ENCODE measurements around the gene DHRS4L2.

DHRS4L2 gene

GRCh38 chr14:24053548-24054323 lies 65.0 kb downstream of the DHRS4L2 start:
- DNase-seq (ENCODE audit: low read depth) = no peak

- DNase-seq (ENCODE audit: low read depth) = no peak
Observed at GRCh38 chr14:24054324-24054641, 65.6 kb downstream of the DHRS4L2 start.

- DNase-seq (ENCODE audit: low read depth) = no peak
Observed at GRCh38 chr14:24054646-24055045, 65.9 kb downstream of the DHRS4L2 start.

All from activated T-helper 9 cell treated with anti-CD3 and anti-CD28 coated beads, Interleukin-2, amount 50 U/mL, for 16 hours (primary cell).